HG02884 (cell line): ENCODE results near the gene MICAL2.

ENCODE experiments used
- ATAC-seq: cut with Tn5 transposase; IDR thresholded peaks from one replicate; pipeline ENCODE4 v1.9.1; 2021; ENCODE audit warnings: mild to moderate bottlenecking, moderate library complexity; ENCODE audit not compliant: unreplicated experiment

Gene MICAL2

DNA sequence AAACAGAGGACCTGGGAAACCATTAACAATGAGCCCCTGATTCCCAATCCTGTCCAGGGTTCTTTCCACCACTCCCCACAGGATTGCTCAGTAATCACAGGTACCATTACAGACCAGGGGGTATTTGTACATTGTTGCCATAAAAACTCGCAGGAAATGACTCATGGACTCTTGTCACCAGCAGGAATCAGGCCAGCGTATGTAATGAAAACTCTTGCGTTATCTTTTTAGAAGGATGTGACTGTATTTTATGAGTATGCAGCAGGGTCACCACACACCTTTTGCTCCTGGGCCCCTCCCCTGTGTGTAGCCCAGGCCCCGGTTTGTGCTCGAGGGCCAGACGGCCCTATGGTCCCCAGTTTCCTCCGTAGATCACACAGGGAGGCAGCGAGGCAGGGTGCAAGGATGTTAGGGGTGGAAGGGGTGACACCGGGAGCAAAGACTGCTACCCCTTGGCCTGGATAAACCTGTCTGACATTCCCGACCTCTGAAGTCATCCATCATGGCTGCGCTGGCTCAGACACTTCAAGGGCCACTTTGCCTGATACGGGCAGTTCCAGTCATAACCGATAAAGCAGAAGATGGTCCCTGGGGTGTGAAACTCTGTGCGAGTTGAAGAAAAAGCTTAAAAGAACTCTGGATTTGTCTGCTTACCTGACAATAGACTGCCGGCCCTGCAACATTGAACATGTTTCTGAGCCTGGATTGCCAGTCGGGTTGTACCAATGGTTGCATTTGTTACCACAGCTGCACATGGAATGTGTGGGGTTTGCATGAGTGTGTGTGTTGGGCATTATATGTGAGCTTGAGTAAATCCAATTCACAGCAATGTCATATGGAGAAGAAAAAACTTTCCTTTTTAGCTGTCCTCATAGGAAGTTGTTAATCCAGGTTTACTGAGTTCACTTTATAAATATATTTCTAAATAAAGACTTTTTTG is 56.9 kb downstream of the MICAL2 start:
- ATAC-seq: no peak

DNA sequence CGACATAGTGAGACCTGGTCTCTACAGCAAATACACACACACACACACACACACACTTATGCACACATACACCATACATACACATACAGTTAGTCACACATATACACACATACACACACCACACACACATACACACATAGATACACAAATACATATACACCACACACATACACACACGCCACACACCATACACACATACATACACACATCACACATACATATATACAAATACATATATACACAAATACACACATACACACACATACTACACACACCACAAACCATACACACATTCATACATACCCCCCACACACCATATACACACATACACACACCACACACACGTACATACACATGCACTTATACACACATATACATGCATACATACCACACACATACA is 57.7 kb downstream of the MICAL2 start:
- ATAC-seq: no peak

DNA sequence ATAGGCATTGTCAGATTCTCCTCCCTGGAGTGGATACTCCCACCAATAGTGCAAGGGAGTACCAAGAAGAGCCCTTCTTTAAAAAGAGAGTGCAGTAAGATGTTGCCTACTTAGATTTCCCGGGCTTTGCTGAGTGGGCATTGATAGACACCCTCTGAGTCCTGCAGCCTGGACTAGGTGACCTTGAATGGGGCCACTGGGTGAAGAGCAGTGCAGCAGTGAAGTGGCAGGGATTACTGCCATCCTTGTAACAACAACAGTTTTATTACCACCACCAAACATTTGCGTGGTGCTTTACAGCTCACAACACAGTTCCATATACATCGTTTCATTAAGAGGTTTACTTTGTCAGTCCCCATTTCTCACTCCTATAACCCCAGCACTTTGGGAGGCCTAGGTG is 59.4 kb downstream of the MICAL2 start:
- ATAC-seq: no peak

DNA sequence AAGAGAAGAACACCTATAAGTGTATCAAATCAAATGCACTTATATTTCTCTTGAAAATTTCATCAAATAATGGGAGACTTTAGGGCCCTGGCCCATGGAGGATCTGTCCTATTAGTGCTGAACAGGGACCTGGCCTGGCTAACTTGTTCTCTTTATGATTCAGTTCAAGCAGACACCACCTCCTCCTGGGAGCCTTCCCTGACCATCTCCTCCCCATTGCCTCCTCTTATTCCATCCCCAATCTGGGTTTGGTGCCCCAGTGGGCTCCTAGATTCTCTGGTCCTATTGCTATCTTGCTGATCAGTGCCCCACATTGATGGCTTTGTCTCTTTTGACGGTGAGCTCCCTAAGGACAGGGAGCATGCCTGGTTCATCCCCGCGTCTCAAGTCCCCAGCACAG is 60.1 kb downstream of the MICAL2 start:
- no peak for ATAC-seq

DNA sequence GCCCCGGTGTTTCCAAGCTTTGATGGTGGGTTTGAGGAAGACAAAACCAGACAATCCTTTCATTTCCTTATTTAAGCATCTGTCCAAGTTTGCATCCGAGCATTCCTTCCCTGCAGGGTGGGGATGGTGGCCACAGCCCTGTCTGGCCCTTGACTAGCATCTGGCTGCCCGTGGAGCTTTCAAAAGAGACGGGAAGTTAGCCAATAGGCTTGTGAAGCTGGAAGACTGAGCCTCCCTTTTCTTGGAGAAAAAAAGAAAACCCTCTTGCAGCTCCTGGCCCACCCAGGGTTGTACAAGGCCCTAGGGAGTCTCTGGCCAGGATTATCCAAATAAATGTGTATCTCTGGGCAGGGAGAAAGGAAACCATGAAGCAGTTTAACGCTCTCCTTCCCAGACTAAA is 60.6 kb downstream of the MICAL2 start:
- ATAC-seq: no peak

DNA sequence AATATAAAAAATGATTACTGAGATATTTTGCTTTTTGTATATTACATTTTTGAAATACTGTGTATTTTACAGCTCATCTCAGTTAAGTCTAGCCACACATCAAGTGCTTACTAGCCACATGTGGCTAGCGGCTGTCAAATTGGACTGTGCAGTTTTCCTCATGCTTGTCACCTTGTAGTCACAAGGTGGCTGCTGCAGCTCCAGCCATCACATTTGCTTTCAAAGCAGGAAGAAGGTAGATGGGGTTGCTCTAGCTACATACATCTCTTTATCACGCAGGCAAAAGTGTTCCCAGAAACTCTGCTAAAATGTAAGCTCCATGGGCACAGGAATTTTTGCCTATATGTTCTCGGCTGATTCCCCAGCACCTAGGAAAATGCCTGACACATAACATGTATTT is 61.5 kb downstream of the MICAL2 start:
- ATAC-seq: no peak

DNA sequence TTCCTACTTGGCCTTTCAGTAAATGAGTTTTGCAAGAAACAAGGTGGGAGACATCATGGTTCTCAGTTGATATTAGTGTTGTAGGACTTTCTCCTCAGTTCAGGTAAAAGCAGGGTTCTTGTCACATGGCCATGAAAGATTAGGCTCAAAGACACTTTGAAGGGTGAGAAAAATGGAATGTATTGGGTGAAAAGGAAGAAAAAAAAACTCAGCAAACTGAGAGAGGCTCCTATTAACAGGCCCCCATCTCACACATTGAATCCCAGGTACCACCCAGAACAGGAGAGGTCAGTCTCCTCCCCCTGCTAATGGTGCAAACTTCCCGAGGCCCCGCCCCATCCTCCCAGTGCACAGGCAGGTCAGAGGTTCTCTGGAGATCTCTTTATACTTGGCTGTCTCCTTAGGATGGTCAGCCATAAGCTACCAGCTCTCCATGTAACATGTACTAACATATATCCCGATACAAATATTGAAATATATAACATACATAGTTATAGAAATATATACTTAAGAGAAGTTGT is 62.2 kb downstream of the MICAL2 start:
- no peak for ATAC-seq

DNA sequence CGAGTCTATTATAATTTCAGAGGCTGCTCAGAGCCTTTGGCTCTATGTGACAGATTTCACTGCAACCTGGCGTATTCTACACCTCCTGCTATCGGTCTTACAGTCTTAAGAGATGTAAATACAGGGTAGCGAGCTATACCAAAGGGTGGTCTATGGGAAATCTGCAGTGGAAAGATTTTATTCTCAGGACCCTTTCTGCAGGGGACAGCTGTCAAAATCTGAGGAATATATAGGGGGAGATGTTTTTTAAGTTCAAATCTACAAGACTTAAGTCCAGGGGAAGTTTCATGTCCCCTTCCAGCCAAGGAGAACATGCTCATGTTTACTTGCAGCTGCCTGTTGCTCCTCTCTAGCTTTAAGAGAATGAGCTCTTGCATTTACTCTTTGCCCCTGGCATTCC is 62.7 kb downstream of the MICAL2 start:
- no peak for ATAC-seq

DNA sequence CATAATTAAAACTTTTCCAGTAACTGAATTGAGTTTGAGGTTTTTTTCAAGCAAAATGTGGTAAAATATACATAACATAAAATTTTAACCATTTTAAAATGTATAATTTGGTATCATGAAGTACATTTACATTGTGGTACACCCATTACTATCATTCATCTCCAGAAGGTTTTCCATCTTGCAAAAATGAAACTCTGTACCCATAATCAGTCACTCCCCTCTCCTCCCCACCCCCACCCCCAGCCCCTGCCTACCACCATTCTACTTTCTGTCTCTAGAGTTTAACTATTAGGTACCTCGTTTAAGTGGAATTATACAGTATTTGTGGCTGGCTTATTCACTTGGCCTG is 63.7 kb downstream of the MICAL2 start:
- peak; percentile 45 for ATAC-seq

DNA sequence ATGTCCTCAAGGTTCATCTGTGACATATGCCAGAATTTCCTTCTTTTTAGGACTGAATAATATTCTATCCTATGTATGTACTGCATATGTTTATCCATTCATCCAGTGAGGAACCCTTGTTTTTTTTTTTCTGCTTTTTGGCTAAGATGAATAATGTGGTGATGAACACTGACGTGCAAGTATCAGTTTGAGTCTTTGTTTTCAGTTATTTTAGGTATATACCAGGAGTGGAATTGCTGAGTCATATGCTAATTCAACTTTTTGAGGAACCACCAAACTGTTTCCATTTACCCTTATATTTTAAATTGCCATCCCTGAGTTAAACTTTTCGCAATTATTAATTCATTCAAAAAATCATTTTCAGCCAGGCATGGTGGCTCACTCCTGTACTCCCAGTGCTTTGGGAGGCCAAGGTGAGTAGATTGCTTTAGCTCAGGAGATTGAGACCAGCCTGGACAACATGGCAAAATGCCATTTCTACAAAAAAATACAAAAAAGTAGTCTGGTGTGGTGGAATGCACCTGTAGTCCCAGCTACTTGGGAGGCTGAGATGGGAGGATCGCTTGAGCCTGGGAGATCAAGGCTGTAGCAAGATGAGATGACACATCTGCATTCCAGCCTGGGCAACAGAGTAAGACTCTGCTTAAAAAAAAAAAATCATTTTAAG is 64.2 kb downstream of the MICAL2 start:
- ATAC-seq: peak; percentile 82

DNA sequence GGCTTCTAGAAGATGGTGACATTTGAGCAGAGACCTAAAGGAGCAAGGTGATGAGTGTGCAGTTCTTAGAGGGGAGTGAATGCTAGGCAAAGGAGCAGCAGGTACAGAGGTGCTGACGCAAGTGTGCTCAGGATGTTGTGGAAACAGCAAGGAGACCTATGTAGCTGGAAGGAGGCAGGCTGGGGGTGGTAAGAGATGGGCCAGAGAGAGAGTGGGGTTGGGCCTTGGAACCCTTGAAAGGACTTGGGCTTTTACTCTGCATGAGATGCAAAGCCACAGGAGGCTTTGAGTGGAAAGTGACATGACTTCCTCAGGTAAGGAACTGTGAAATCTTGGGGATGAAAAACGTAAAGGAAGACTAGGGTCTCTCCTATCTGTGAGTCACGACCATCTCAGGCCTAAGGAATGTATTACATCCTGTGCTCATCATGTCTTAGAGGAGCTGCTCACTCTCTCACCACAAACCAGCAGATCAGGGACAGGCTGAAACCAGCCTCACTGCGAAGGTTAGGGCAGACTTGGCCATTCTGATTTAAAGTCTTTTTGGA is 65.4 kb downstream of the MICAL2 start:
- no peak for ATAC-seq

DNA sequence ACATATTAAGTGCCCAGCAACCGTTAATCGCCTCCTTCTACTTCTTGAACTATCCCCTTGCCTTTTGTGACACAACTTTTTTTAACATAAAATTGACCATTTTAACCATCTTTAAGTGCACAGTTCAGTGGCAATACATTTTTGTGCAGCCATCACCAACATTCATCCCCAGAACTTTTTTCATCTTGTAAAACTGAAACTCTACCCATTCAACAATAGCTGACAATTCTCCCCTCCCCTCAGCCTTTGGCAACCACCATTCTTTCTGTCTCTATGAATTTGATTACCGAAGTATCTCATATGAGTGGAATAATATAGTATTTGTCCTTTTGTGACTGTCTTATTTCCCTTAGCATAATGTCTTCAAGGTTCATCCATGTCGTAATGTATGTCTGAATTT is 66.0 kb downstream of the MICAL2 start:
- no peak for ATAC-seq

DNA sequence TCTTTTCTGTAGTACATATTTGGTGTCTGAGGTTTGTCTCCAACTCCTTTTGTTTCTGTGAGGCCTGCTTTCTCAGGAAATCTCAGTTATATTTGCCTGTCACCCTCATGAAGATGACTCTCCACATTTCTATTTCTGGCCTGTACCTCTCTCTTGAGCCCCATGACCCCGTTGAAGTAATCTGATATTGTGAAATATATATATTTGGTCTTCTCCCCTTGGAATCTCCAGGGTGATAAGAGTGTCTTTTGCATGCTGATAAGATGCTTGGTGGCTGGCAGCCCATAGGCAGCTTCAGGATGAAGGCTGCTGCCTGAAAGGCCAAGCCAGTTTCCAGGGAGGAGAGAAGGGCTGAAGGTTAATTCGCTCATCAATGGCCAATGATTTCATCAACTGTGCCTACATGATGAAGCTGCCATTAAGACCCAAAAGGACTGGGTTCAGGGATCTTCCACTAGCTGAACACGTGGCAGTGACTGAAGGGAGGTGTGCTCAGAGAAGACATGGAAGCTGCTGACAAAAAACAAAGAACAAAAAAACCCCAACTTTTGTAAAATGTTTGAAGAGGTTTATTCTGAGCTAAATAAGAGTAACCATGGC is 67.4 kb downstream of the MICAL2 start:
- ATAC-seq: no peak

DNA sequence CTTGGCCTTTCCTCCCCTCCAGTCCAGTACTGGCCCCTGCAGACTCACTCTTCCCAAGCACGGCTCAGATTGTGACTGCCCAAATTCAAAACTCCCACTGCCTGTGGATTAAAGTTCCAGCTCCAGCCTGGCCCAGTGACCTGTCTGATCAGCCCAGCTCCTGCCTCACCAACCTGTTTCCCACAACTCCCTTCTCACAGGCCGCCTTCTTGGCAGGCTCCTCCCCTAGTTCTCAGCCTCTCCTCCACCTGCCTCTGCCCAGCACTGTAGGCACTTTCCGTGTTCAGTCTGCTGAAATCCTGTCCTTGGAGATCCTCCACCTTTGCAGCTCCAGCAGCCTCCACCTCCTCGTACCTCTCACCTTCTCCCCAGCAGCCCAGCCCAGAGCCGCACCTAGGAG is 68.6 kb downstream of the MICAL2 start:
- ATAC-seq: no peak

DNA sequence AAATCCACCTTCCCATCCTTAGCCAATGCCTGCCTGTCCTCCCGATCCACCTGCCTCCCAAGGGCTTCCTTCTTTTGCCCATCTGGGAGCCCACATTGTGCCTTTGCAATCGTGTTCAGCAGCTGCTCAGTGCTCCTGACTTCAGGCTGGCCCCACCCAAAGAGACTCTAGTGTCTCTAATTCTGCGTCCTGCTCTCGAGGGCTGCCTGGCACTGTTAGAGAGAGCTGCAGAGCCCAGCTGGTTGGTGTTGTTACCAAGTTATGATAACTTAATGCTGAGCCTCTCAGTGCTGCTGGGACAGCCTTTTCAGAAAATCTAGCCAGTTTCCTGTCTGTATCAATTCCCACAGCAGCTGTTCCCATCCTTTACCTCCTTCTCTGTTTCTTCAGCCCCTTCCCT is 69.1 kb downstream of the MICAL2 start:
- ATAC-seq: no peak

DNA sequence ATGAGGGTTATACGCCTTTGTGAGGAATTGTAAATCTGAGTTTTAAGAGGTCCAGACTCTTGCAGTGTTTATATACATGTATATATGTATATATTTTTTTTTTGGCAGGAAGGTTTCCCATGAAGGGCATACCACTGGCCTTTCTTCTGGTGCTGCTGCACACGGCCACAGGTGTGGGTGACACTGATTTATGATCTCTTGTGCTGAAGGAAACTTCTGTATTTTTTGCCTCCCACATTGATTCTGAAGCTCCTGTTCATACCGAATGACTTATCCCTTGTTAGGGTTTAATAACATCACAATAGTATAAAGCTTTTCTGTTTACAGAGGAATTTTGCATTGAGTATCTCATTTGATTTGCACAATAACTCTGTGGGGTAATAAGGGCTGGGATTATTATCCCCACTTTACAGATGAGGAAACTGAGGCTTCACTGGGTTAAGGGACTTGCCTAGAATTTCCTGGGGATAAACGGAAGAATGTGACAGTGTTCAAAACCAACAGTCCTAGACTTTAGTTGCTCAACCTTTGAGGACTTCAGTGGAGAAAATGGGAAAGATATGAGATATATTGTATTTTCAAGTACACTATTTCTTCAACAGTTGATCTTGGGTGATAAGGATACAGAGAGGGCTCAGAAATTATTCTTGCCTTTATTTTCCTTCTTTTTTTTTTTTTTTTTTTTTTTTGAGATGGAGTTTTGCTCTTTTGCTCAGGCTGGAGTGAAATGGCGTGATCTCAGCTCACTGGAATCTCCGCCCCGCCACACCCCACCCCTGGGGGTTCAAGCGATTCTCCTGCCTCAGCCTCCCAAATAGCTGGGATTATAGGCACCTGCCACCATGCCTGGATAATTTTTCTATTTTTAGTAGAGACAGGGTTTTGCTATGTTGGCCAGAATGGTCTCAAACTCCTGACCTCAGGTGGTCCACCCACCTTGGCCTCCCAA is 70.1 kb downstream of the MICAL2 start:
- ATAC-seq: no peak

DNA sequence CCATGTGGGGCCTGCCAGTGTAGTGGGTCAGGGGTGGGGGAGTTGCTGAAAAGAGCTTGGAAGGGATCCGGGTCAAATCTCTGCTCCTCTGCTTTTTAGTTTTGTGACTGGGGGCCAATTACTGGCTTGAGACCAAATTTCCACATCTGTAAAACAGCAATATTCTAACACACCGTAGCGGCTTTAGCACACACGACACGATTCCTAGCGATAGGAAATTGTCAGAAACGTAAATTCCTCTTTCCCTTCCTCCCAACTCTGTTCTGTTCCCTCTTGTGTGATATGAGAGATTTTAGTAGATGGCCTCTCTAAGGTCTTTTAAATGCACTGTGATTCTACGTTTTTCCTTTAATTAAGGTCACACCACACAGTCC is 71.9 kb downstream of the MICAL2 start:
- ATAC-seq: no peak

DNA sequence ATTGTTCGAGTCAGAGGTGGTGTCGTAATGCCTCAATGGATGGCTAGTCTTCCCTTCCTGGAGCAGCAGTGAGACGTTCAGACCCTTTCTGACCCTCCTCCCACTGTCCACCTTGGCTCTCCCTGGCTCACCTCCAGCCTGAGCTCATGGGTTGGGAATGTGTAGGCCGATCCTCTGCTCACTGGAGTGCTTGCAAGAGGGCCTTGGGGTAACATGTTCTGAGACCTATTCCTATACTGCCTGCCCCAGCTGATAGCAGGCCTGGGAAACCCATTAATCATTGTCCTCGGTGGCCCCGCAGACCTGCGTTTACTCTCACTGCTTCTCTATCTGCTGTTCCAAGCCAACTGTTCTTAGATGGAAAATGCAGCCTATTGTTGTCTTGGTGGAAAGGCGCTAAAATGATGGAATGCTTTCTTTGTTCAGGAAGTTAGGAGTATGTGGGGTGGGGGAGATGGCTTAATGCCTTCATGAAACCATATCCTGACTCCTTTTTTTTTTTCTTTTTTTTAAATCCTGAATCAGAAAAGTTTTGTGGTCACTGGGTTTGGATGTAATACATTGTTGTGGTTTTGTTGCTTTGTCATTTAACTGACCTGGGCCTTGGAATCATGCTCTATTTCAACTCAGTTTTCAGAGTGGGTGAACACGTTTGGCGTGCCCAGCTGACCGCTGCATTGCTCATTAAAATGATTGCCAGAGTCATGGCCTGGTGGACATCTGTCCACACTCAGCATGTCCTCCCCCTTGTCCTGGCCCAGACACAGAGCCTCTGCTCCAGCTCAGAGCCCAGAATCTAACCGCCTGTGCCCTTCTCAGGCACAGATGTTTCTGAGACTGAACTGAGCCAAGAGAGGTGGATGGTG is 72.5 kb downstream of the MICAL2 start:
- no peak for ATAC-seq

DNA sequence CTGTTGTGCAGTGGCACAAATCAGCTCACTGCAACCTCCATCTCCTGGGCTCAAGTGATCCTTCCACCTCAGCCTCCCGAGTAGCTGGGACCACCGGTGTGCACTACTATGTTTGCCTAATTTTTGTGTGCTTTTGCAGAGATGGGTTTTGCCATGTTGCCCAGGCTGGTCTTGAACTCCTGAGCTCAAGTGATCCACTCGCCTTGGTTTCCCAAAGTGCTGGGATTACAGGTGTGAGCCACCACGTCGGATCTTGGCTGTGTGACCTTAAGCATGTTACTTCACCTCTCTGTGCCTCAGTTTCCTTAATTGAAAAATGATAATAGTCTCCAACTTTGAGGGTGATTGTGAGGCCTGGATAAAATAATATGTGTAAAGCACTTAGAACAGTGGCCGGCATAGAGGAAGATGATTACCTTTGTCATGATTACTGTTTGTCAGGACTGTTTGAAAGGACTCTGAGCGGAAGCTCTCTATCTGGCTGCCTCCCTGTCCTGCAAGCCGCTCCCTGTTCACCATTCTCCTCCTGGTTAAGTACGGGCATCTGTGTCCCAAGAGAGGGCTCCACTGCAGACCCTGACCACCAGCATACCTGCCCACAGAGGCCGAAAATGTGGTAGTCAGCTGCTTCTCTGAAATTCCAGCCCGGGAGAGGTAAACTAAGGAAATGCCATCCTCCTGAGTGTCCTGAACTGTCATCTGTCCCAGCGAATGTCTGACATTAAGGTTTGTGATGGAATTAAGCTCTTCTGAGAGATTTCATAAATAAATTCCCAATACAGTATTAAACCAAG is 73.6 kb downstream of the MICAL2 start:
- ATAC-seq: no peak
